Measurements from ENCODE around the gene MAN1A1.

The MAN1A1 gene

GRCh38 chr6:119311514-119312142, 37.9 kb downstream of the MAN1A1 start:
- H2AK5ac ChIP-seq (ENCODE audit: low read depth, low read length): no peak overlapping the region
- peaks cover 21 to 26% of the 10 kb centered on the region in 2 donors for H3K4me1 ChIP-seq (ENCODE audit: control insufficient read depth in 2 of 2, insufficient read depth in 1 of 2, low read depth in 1 of 2, low read length in 2 of 2)
- H3K18ac ChIP-seq (ENCODE audit: low read length): no peak overlapping the region
- no peak overlapping the region for H3K23ac ChIP-seq (ENCODE audit: low read depth, low read length, poor library complexity)
- no peak overlapping the region for H3K14ac ChIP-seq (ENCODE audit: low read length)
- H3K27me3 ChIP-seq (ENCODE audit: control insufficient read depth in 3 of 3, insufficient read depth in 3 of 3, low read depth in 1 of 3, low read length in 3 of 3): no peaks in the 10 kb centered on the region
- no peak overlapping the region for H3K4me2 ChIP-seq (ENCODE audit: insufficient read depth, low read length, poor library complexity, severe bottlenecking)
- no peaks in the 10 kb centered on the region for H3K9me3 ChIP-seq (replicated peaks in 1 of 2; ENCODE audit: control insufficient read depth in 2 of 2, insufficient read depth in 1 of 2, low read depth in 1 of 2, low read length in 2 of 2)
- H2BK12ac ChIP-seq (ENCODE audit: low read length): no peak overlapping the region
- H3K27ac ChIP-seq (replicated peaks; ENCODE audit: low read length): peak overlapping the region; percentile 81
- no peak overlapping the region for H2AFZ ChIP-seq (ENCODE audit: low read length)
- no peak overlapping the region for H4K91ac ChIP-seq (ENCODE audit: low read depth, low read length, poor library complexity)
- no peak overlapping the region for H2BK15ac ChIP-seq (ENCODE audit: low read length)
- DNase-seq (ENCODE audit: low spot score): peak; percentile 63
- no CpG with 5 or more reads among the region's 8 CpGs for WGBS, 2 donors (ENCODE audit: extremely low coverage in 2 of 2, insufficient read length in 2 of 2, insufficient replicate concordance in 1 of 2)
- H3K9ac ChIP-seq (ENCODE audit: low read depth, low read length, poor library complexity): no peak overlapping the region
- no peak overlapping the region for H3K4ac ChIP-seq (ENCODE audit: low read length)
- H3K36me3 ChIP-seq (replicated peaks in 1 of 2; ENCODE audit: control insufficient read depth in 2 of 2, insufficient read depth in 2 of 2, low read length in 2 of 2): peaks cover 0 to under 1% of the 10 kb centered on the region in 2 donors
- no peak overlapping the region for H4K8ac ChIP-seq (ENCODE audit: low read depth, low read length)
- no peaks in the 10 kb centered on the region for H3K79me1 ChIP-seq (ENCODE audit: low read depth, low read length)
- H3K4me3 ChIP-seq (ENCODE audit: low read length in 2 of 2): no peak overlapping the region
- no peak overlapping the region for H2BK120ac ChIP-seq (ENCODE audit: low read depth, low read length)
- H2BK5ac ChIP-seq (ENCODE audit: low read length): no peak overlapping the region

- Histone ChIP-seq H2BK5ac (ENCODE audit: low read length) (no peak overlapping the region), H2AFZ (ENCODE audit: low read length) (no peak overlapping the region), H2BK12ac (ENCODE audit: low read length) (no peak overlapping the region), H3K27me3 (ENCODE audit: control insufficient read depth in 3 of 3, insufficient read depth in 3 of 3, low read depth in 1 of 3, low read length in 3 of 3) (no peaks in the 10 kb centered on the region), H3K4me2 (ENCODE audit: insufficient read depth, low read length, poor library complexity, severe bottlenecking) (no peak overlapping the region), H4K91ac (ENCODE audit: low read depth, low read length, poor library complexity) (no peak overlapping the region), H3K79me1 (ENCODE audit: low read depth, low read length) (no peaks in the 10 kb centered on the region), H3K27ac (replicated peaks; ENCODE audit: low read length) (peak overlapping the region; percentile 66), H3K4me3 (ENCODE audit: low read length in 2 of 2) (no peak overlapping the region), H3K18ac (ENCODE audit: low read length) (peak overlapping the region; percentile 84), H3K23ac (ENCODE audit: low read depth, low read length, poor library complexity) (no peak overlapping the region), H3K4me1 (ENCODE audit: control insufficient read depth in 2 of 2, insufficient read depth in 1 of 2, low read depth in 1 of 2, low read length in 2 of 2) (peaks cover 21 to 28% of the 10 kb centered on the region in 2 donors), H3K9me3 (replicated peaks in 1 of 2; ENCODE audit: control insufficient read depth in 2 of 2, insufficient read depth in 1 of 2, low read depth in 1 of 2, low read length in 2 of 2) (no peaks in the 10 kb centered on the region), H3K14ac (ENCODE audit: low read length) (no peak overlapping the region), H3K36me3 (replicated peaks in 1 of 2; ENCODE audit: control insufficient read depth in 2 of 2, insufficient read depth in 2 of 2, low read length in 2 of 2) (peaks cover 4 to 10% of the 10 kb centered on the region in 2 donors), H2BK120ac (ENCODE audit: low read depth, low read length) (no peak overlapping the region), H3K9ac (ENCODE audit: low read depth, low read length, poor library complexity) (no peak overlapping the region), H2BK15ac (ENCODE audit: low read length) (no peak overlapping the region), H2AK5ac (ENCODE audit: low read depth, low read length) (no peak overlapping the region), H3K4ac (ENCODE audit: low read length) (no peak overlapping the region), H4K8ac (ENCODE audit: low read depth, low read length) (no peak overlapping the region)
- DNase-seq (ENCODE audit: low spot score): no peak
- WGBS, 2 donors (ENCODE audit: extremely low coverage in 2 of 2, insufficient read length in 2 of 2, insufficient replicate concordance in 1 of 2): no CpG with 5 or more reads among the region's 8 CpGs
Measured at GRCh38 chr6:119310486-119311036, 39.0 kb downstream of the MAN1A1 start.

- H2AK5ac ChIP-seq (ENCODE audit: low read depth, low read length): no peak overlapping the region
- H3K4me2 ChIP-seq (ENCODE audit: insufficient read depth, low read length, poor library complexity, severe bottlenecking): no peak overlapping the region
- no peaks in the 10 kb centered on the region for H3K79me1 ChIP-seq (ENCODE audit: low read depth, low read length)
- peak overlapping the region; percentile 72 for H3K27ac ChIP-seq (replicated peaks; ENCODE audit: low read length)
- no peak overlapping the region for H2AFZ ChIP-seq (ENCODE audit: low read length)
- H4K8ac ChIP-seq (ENCODE audit: low read depth, low read length): no peak overlapping the region
- H3K4me3 ChIP-seq (ENCODE audit: low read length in 2 of 2): no peak overlapping the region
- no CpG with 5 or more reads among the region's 4 CpGs for WGBS, 2 donors (ENCODE audit: extremely low coverage in 2 of 2, insufficient read length in 2 of 2, insufficient replicate concordance in 1 of 2)
- H3K4ac ChIP-seq (ENCODE audit: low read length): no peak overlapping the region
- no peak overlapping the region for H2BK120ac ChIP-seq (ENCODE audit: low read depth, low read length)
- H3K18ac ChIP-seq (ENCODE audit: low read length): no peak overlapping the region
- H3K9ac ChIP-seq (ENCODE audit: low read depth, low read length, poor library complexity): no peak overlapping the region
- peaks cover 4 to 10% of the 10 kb centered on the region in 2 donors for H3K36me3 ChIP-seq (replicated peaks in 1 of 2; ENCODE audit: control insufficient read depth in 2 of 2, insufficient read depth in 2 of 2, low read length in 2 of 2)
- H2BK12ac ChIP-seq (ENCODE audit: low read length): no peak overlapping the region
- DNase-seq (ENCODE audit: low spot score): no peak
- H2BK5ac ChIP-seq (ENCODE audit: low read length): no peak overlapping the region
- H3K23ac ChIP-seq (ENCODE audit: low read depth, low read length, poor library complexity): no peak overlapping the region
- no peak overlapping the region for H4K91ac ChIP-seq (ENCODE audit: low read depth, low read length, poor library complexity)
- no peaks in the 10 kb centered on the region for H3K27me3 ChIP-seq (ENCODE audit: control insufficient read depth in 3 of 3, insufficient read depth in 3 of 3, low read depth in 1 of 3, low read length in 3 of 3)
- H3K4me1 ChIP-seq (ENCODE audit: control insufficient read depth in 2 of 2, insufficient read depth in 1 of 2, low read depth in 1 of 2, low read length in 2 of 2): peaks cover 21 to 24% of the 10 kb centered on the region in 2 donors
- H3K9me3 ChIP-seq (replicated peaks in 1 of 2; ENCODE audit: control insufficient read depth in 2 of 2, insufficient read depth in 1 of 2, low read depth in 1 of 2, low read length in 2 of 2): no peaks in the 10 kb centered on the region
- no peak overlapping the region for H2BK15ac ChIP-seq (ENCODE audit: low read length)
- H3K14ac ChIP-seq (ENCODE audit: low read length): no peak overlapping the region
Measured at GRCh38 chr6:119308991-119309657, 40.4 kb downstream of the MAN1A1 start.

- H4K91ac ChIP-seq (ENCODE audit: low read depth, low read length, poor library complexity): no peak overlapping the region
- DNase-seq (ENCODE audit: low spot score): no peak
Measured at GRCh38 chr6:119308048-119308570, 41.5 kb downstream of the MAN1A1 start.

More at GRCh38 chr6:119308048-119308570, 41.5 kb downstream of the MAN1A1 start:
- no peak overlapping the region for H3K4me2 ChIP-seq (ENCODE audit: insufficient read depth, low read length, poor library complexity, severe bottlenecking)
- H3K27me3 ChIP-seq (ENCODE audit: control insufficient read depth in 3 of 3, insufficient read depth in 3 of 3, low read depth in 1 of 3, low read length in 3 of 3): no peaks in the 10 kb centered on the region
- peaks cover 4 to 10% of the 10 kb centered on the region in 2 donors for H3K36me3 ChIP-seq (replicated peaks in 1 of 2; ENCODE audit: control insufficient read depth in 2 of 2, insufficient read depth in 2 of 2, low read length in 2 of 2)
- H3K18ac ChIP-seq (ENCODE audit: low read length): no peak overlapping the region
- no CpG with 5 or more reads among the region's 2 CpGs for WGBS, 2 donors (ENCODE audit: extremely low coverage in 2 of 2, insufficient read length in 2 of 2, insufficient replicate concordance in 1 of 2)
- no peak overlapping the region for H3K9ac ChIP-seq (ENCODE audit: low read depth, low read length, poor library complexity)
- no peak overlapping the region for H4K8ac ChIP-seq (ENCODE audit: low read depth, low read length)
- H3K27ac ChIP-seq (replicated peaks; ENCODE audit: low read length): no peak overlapping the region
- no peak overlapping the region for H2AK5ac ChIP-seq (ENCODE audit: low read depth, low read length)
- H3K4me3 ChIP-seq (ENCODE audit: low read length in 2 of 2): no peak overlapping the region
- H2BK120ac ChIP-seq (ENCODE audit: low read depth, low read length): no peak overlapping the region
- H3K4ac ChIP-seq (ENCODE audit: low read length): no peak overlapping the region
- no peak overlapping the region for H2AFZ ChIP-seq (ENCODE audit: low read length)
- no peak overlapping the region for H2BK5ac ChIP-seq (ENCODE audit: low read length)
- H3K79me1 ChIP-seq (ENCODE audit: low read depth, low read length): no peaks in the 10 kb centered on the region
- no peaks in the 10 kb centered on the region for H3K9me3 ChIP-seq (replicated peaks in 1 of 2; ENCODE audit: control insufficient read depth in 2 of 2, insufficient read depth in 1 of 2, low read depth in 1 of 2, low read length in 2 of 2)
- no peak overlapping the region for H3K23ac ChIP-seq (ENCODE audit: low read depth, low read length, poor library complexity)
- no peak overlapping the region for H2BK15ac ChIP-seq (ENCODE audit: low read length)
- H2BK12ac ChIP-seq (ENCODE audit: low read length): no peak overlapping the region
- H3K4me1 ChIP-seq (ENCODE audit: control insufficient read depth in 2 of 2, insufficient read depth in 1 of 2, low read depth in 1 of 2, low read length in 2 of 2): peaks cover 18 to 25% of the 10 kb centered on the region in 2 donors
- no peak overlapping the region for H3K14ac ChIP-seq (ENCODE audit: low read length)
